Breast epithelium (tissue), 4 donors: Measurements from ENCODE around the gene TWF2. TPM values are rescaled to one million over a fixed set of nuclear protein-coding genes. Genes with fewer than 3 reads are reported as not detected.

ENCODE experiments used
- DNase-seq, 2 donors: peaks; one replicate each; pipeline ENCODE4 v3.0.0-alpha.2; 2019; ENCODE audit warnings: low spot score in 2 of 2
- H3K27ac ChIP-seq, 2 donors: fragments of 200-600 bp; sonication (generic) in 1 of 2; one replicate each; pipeline ENCODE4 v1.5.1; 2016 to 2019; ENCODE audit warnings: mild to moderate bottlenecking in 1 of 2
- H3K27me3 ChIP-seq, 2 donors: fragments of 200-600 bp; sonication (generic) in 1 of 2; one replicate each; pipeline versions ENCODE4 v1.5.1 to v1.6.0; 2017 to 2019; ENCODE audit warnings: control low read depth in 1 of 2, mild to moderate bottlenecking in 1 of 2
- H3K36me3 ChIP-seq: fragments of 200-600 bp; one replicate; pipeline ENCODE4 v1.5.1; 2019
- H3K4me1 ChIP-seq, 2 donors: fragments of 200-600 bp; sonication (generic); one replicate each; pipeline ENCODE4 v1.5.1; 2016 to 2019; ENCODE audit warnings: control low read depth in 1 of 2
- H3K4me3 ChIP-seq, 3 donors: fragments of 200-600 bp; sonication (generic); 1 replicate in 2 of 3; 2 replicates in 1 of 3; pipeline ENCODE4 v1.5.1; 2016 to 2019; ENCODE audit warnings: mild to moderate bottlenecking in 3 of 3, moderate library complexity in 2 of 3
- H3K9me3 ChIP-seq, 2 donors: fragments of 200-600 bp; sonication (generic) in 1 of 2; one replicate each; pipeline ENCODE4 v1.5.1; 2016 to 2019; ENCODE audit warnings: control low read depth in 1 of 2
- POLR2A ChIP-seq: fragments of 450-650 bp; IDR thresholded peaks from one replicate; pipeline ENCODE4 v1.6.1; 2016; ENCODE audit warnings: antibody characterized with exemption, mild to moderate bottlenecking, moderate library complexity
- POLR2AphosphoS5 ChIP-seq, 3 donors: sonication (generic); formaldehyde crosslinking; IDR thresholded peaks; one replicate each; pipeline ENCODE4 v1.6.1; 2017; ENCODE audit warnings: antibody characterized with exemption in 3 of 3
- intact Hi-C: fragments of 100-400 bp; cut with DNase I; formaldehyde crosslinking; loops from one replicate; pipeline ENCODE4 v1.15.1; 2023; ENCODE audit warnings: low total_unique reads
- total RNA-seq, 3 donors: library from RNA; depleted of rRNA; stranded (reverse); fragments of >200 nt; gene quantifications; one replicate each; pipeline ENCODE4 v1.1.0, GENCODE V29; 2016
- TF ChIP-seq, protein P1 (sequence below), 3 donors: fragments of 450-650 bp; IDR thresholded peaks; one replicate each; pipeline ENCODE4 v1.5.1; 2016 to 2017; ENCODE audit warnings: antibody characterized with exemption in 3 of 3, mild to moderate bottlenecking in 3 of 3, moderate library complexity in 3 of 3

The TWF2 gene
- total RNA-seq, 3 donors from 2014 or later = 52.7 to 84.5 (median 65.2) TPM

DNA sequence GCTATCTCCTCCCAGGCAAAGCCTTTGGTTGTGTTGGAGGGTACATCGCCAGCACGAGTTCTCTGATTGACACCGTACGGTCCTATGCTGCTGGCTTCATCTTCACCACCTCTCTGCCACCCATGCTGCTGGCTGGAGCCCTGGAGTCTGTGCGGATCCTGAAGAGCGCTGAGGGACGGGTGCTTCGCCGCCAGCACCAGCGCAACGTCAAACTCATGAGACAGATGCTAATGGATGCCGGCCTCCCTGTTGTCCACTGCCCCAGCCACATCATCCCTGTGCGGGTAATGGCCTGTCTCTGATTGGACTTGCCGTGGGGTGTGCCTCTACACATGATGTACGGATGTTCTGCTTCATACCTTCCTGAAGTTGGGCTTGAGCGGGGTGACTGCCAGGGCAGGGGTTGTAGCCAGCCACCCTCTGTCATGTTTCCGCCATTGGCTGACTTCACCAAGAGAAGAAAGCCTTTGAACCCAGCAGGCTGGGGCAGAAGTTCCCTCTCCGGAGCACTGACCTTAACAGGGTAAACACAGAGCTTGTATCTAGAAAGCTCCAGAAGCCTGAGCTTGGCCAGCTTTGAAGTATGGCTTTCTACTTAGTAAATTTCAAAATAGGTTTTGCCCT, 27.6 kb downstream of the TWF2 start:
- Histone ChIP-seq H3K4me3 (no peak overlapping the region), H3K36me3 (peaks cover 18% of the 10 kb centered on the region), H3K4me1 (no peaks in the 10 kb centered on the region), H3K27me3 (no peaks in the 10 kb centered on the region), H3K27ac (no peak overlapping the region), H3K9me3 (no peaks in the 10 kb centered on the region)
- TF ChIP-seq POLR2AphosphoS5 (IDR thresholded peaks at IDR 0.05) (no peak), POLR2A (no peak)
- TF ChIP-seq, protein P1, sequence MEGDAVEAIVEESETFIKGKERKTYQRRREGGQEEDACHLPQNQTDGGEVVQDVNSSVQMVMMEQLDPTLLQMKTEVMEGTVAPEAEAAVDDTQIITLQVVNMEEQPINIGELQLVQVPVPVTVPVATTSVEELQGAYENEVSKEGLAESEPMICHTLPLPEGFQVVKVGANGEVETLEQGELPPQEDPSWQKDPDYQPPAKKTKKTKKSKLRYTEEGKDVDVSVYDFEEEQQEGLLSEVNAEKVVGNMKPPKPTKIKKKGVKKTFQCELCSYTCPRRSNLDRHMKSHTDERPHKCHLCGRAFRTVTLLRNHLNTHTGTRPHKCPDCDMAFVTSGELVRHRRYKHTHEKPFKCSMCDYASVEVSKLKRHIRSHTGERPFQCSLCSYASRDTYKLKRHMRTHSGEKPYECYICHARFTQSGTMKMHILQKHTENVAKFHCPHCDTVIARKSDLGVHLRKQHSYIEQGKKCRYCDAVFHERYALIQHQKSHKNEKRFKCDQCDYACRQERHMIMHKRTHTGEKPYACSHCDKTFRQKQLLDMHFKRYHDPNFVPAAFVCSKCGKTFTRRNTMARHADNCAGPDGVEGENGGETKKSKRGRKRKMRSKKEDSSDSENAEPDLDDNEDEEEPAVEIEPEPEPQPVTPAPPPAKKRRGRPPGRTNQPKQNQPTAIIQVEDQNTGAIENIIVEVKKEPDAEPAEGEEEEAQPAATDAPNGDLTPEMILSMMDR (IDR thresholded peaks at IDR 0.05) = no peak
- DNase-seq = no peak
- intact Hi-C loops = no loop called here

DNA sequence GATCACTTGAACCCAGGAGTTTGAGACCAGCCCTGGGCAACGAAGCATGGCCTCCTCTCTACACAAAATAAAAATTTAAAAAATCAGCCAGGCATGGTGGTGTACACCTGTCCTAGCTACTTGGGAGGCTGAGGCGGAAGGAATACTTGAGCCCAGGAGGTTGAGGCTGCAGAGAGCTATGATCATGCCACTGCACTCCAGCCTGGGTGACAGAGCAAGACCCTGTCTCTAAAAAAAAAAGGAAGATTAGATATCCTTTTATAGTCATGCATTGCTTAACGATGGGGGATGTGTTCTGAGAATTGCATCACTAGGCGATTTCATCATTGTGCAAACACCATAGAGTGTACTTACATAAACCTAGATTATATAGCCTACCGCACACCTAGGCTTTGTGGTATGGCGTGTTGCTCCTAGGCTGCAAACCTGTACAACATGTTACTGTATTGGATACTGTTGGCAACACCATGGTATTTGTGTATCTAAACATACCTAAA, 28.4 kb downstream of the TWF2 start:
- Histone ChIP-seq H3K4me1 (no peaks in the 10 kb centered on the region), H3K27me3 (no peaks in the 10 kb centered on the region), H3K36me3 (peaks cover 18% of the 10 kb centered on the region), H3K27ac (no peak overlapping the region), H3K4me3 (no peak overlapping the region), H3K9me3 (no peaks in the 10 kb centered on the region)
- no peak for TF ChIP-seq POLR2AphosphoS5 (IDR thresholded peaks at IDR 0.05)
- DNase-seq = no peak
- intact Hi-C loops = no loop called here

DNA sequence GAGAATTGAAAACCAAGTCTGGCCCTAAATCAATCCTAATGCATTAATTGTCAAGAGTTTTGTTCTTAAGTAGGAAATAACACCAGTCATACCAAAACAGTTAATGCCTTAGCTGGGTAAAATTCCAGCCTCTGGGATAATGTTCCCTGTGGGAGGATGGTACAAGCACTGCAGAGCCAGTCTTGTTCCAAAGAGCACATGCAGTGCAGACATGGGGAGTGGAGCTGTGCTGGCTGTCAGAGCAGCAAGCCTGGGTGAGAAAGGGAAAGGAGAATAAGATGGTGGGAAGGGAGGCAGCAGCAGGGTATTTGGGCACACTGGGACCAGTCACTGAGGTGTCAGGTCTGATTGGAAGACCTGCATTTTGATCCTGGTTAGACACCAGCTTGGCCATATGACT, 28.9 kb downstream of the TWF2 start:
- Histone ChIP-seq H3K4me1 (no peaks in the 10 kb centered on the region), H3K36me3 (peaks cover 18% of the 10 kb centered on the region), H3K27ac (no peak overlapping the region), H3K4me3 (no peak overlapping the region), H3K9me3 (no peaks in the 10 kb centered on the region), H3K27me3 (no peaks in the 10 kb centered on the region)
- intact Hi-C loops = no loop called here
- no peak for DNase-seq
- TF ChIP-seq, protein P1 (IDR thresholded peaks at IDR 0.05) = no peak
- no peak for TF ChIP-seq POLR2A
- TF ChIP-seq POLR2AphosphoS5 (IDR thresholded peaks at IDR 0.05) = no peak

DNA sequence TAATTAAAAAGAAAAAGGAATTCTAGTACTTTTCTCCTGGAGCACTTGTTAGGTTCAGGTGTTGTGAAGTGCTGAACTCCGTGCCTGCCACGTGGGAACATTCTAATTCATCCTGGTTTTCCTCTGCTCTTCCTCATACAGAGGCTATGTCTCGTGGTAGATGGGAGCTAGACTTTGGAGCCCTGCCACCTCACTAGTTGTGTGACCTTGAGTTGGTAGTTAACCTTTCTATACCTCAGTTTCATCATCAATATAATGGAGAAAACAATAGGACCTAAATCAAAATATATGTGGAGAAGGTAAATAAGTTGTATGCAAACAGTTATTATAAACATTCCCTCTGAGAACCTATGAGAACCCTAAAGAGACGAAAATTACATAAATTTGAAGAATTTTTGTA, 30.4 kb downstream of the TWF2 start:
- Histone ChIP-seq H3K27me3 (no peaks in the 10 kb centered on the region), H3K27ac (no peak overlapping the region), H3K9me3 (no peaks in the 10 kb centered on the region), H3K36me3 (peaks cover 13% of the 10 kb centered on the region), H3K4me1 (no peaks in the 10 kb centered on the region), H3K4me3 (no peak overlapping the region)
- intact Hi-C loops = no loop called here
- no peak for DNase-seq
- TF ChIP-seq POLR2A (no peak), POLR2AphosphoS5 (IDR thresholded peaks at IDR 0.05) (no peak)

DNA sequence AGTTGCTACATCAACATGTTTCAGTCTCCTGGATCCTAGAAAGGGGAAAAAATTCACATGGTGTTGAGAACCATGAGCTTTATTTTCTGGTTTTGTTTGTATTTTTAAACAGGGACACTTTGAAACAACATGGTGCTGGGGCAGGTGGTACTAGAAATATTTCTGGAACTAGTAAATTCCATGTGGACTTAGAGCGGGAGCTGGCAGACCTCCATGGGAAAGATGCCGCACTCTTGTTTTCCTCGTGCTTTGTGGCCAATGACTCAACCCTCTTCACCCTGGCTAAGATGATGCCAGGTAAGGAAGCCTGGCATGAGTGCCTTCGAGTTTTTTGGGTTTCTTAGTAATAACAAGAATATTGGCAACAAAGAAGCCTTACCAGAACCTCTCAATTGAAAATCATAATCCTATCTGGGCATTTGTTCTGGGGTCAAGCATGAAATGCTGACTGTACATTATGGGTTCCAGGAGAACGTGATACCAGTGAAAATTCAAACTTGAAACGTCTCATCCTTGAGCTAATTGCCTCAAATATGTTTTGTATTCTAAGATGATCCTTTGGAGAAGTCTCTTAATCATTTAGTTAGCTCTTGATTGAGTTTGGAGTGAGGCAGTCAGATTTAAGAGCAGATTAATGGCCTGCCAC, 33.1 kb downstream of the TWF2 start:
- H3K4me3 ChIP-seq = no peak overlapping the region
- H3K27me3 ChIP-seq = no peaks in the 10 kb centered on the region
- intact Hi-C loops = no loop called here
- no peaks in the 10 kb centered on the region for H3K9me3 ChIP-seq
- H3K36me3 ChIP-seq = peaks cover 7% of the 10 kb centered on the region
- TF ChIP-seq POLR2A (no peak), POLR2AphosphoS5 (IDR thresholded peaks at IDR 0.05) (no peak)
- TF ChIP-seq, protein P1 (IDR thresholded peaks at IDR 0.05) = no peak
- no peaks in the 10 kb centered on the region for H3K4me1 ChIP-seq
- peak overlapping the region in 1 of 2 donors; percentile 41 for H3K27ac ChIP-seq
- DNase-seq = no peak

DNA sequence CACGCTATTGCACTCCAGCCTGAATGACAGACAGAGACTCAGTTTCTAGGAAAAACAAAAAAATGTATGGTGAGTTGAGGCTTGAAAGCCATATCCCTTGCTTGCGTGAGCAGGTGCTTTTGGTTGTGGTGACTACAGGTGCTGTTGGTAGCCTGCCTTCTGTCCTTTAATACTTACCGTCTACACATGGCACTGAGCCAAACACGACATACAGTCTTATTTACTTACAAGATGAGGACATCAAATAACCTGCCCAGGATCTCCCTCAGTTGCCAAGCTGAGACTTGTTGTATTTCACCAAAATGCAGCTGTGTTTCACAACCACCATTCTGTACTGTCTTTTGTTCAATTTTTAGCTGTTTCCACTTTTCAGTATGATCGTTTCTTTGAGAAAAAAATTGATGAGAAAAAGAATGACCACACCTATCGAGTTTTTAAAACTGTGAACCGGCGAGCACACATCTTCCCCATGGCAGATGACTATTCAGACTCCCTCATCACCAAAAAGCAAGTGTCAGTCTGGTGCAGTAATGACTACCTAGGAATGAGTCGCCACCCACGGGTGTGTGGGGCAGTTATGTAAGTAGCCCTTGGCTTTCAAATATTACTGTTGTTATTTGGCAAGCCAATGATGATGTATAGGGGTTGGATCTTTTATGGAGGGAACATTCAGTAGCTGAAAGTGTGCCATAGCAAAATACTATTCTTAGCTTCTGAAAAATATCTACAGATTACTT, 34.5 kb downstream of the TWF2 start:
- Histone ChIP-seq H3K9me3 (no peaks in the 10 kb centered on the region), H3K4me1 (no peaks in the 10 kb centered on the region), H3K36me3 (peaks cover 7% of the 10 kb centered on the region), H3K4me3 (no peak overlapping the region), H3K27ac (peak overlapping the region in 1 of 2 donors; percentile 13), H3K27me3 (no peaks in the 10 kb centered on the region)
- intact Hi-C loops = no loop called here
- peak in 1 of 2 donors; percentile 56 for DNase-seq
- TF ChIP-seq, protein P1 (IDR thresholded peaks at IDR 0.05) = no peak
- TF ChIP-seq POLR2AphosphoS5 (IDR thresholded peaks at IDR 0.05) (no peak), POLR2A (no peak)
